K562 (cell line): ENCODE measurements around the gene FANCC. TPM values are rescaled to one million over a fixed set of nuclear protein-coding genes. Genes with fewer than 3 reads are reported as not detected.

Experiments used
- ATAC-seq: fragments of 200-7000 bp; cut with Tn5 transposase; 3 replicates; pipeline ENCODE4 v1.9.1; 2020; ENCODE audit warnings: moderate library complexity
- BruUV-seq: library from RNA; stranded (reverse); fragments of 400-500 nt; replicated peaks from 2 replicates; lab custom pipeline; 2021; lab: Mats Ljungman, UMichigan
- CTCF ChIA-PET: fragments of 300-600 bp; formaldehyde crosslinking; extraction: SDS; loops from one replicate; lab custom pipeline; 2021; ENCODE audit warnings: low intra/inter-chr PET ratio; lab: Yijun Ruan, JAX
- POLR2A ChIA-PET: fragments of 300-600, 350-650 bp; sonication (Branson Sonifier 250); formaldehyde crosslinking; extraction: SDS; loops from one replicate; lab custom pipeline; 2021; ENCODE audit warnings: antibody characterized with exemption, inconsistent platforms; lab: Yijun Ruan, JAX
- DNase-seq, 4 experiments: peaks; one replicate each; pipeline versions ENCODE4 v3.0.0 to v3.0.0-alpha.2; 2011 to 2018; ENCODE audit warnings: low spot score in 3 of 4, mixed read lengths in 3 of 4; ENCODE audit errors: extremely low read depth in 1 of 4
- FAIRE-seq: peaks from 2 replicates; lab custom pipeline; 2011; peaks lifted over from hg19 to GRCh38; lab: Jason Lieb, UNC
- H2AFZ ChIP-seq: 2 replicates; pipeline ENCODE4 v1.6.0; 2011; ENCODE audit warnings: low read depth, low read length, control low read depth, inconsistent platforms
- H3K27ac ChIP-seq: fragments of 200-600 bp; 3 replicates; pipeline ENCODE4 v1.8.0; 2011; ENCODE audit warnings: low read depth, mild to moderate bottlenecking, control low read depth, inconsistent platforms, low read length, moderate library complexity, mixed read lengths; ENCODE audit errors: extremely low read depth
- H3K27me3 ChIP-seq, 2 experiments: fragments of 300-600 bp in 1 of 2; 2 replicates in 1 of 2; 3 replicates in 1 of 2; pipeline versions ENCODE4 v1.6.0 to v1.8.0; 2011; ENCODE audit warnings: inconsistent platforms in 2 of 2, low read length in 2 of 2, mild to moderate bottlenecking in 1 of 2, mixed read lengths in 1 of 2, moderate library complexity in 1 of 2; ENCODE audit not compliant: control insufficient read depth in 2 of 2, insufficient read depth in 2 of 2
- H3K36me3 ChIP-seq: fragments of 300-600 bp; 3 replicates; pipeline ENCODE4 v1.8.0; 2011; ENCODE audit warnings: mild to moderate bottlenecking, low read length, inconsistent platforms; ENCODE audit not compliant: control insufficient read depth, insufficient read depth
- H3K4me1 ChIP-seq, 2 experiments: fragments of 200-600 bp in 1 of 2; replicated peaks in 1 of 2; 2 replicates in 1 of 2; 3 replicates in 1 of 2; pipeline versions ENCODE4 v1.5.1 to v1.8.0; 2011; ENCODE audit warnings: inconsistent platforms in 2 of 2, low read length in 2 of 2, mild to moderate bottlenecking in 1 of 2, mixed read lengths in 1 of 2, moderate library complexity in 1 of 2; ENCODE audit not compliant: control insufficient read depth in 2 of 2, insufficient read depth in 2 of 2
- H3K4me2 ChIP-seq: 2 replicates; pipeline ENCODE4 v1.6.1; 2011; ENCODE audit warnings: low read length, control low read depth, inconsistent platforms, mixed read lengths; ENCODE audit not compliant: insufficient read depth
- H3K4me3 ChIP-seq: fragments of 200-600 bp; sonication (generic), shearing (Covaris generic); 2 replicates; pipeline ENCODE4 v1.5.1; 2016; ENCODE audit warnings: control low read depth, inconsistent platforms
- H3K79me2 ChIP-seq: fragments of 200-600 bp; 3 replicates; pipeline ENCODE4 v1.8.0; 2011; ENCODE audit warnings: low read length, inconsistent platforms; ENCODE audit not compliant: control insufficient read depth, insufficient read depth
- H3K9ac ChIP-seq, 2 experiments: 2 replicates each; pipeline versions ENCODE4 v1.6.0 to v1.6.1; 2011; ENCODE audit warnings: low read depth in 2 of 2, low read length in 2 of 2, control low read depth in 1 of 2, inconsistent platforms in 1 of 2, mild to moderate bottlenecking in 1 of 2, mixed read lengths in 1 of 2; ENCODE audit not compliant: insufficient read depth in 1 of 2
- H3K9me1 ChIP-seq: one replicate; pipeline ENCODE4 v1.6.0; 2011; ENCODE audit warnings: inconsistent platforms, mild to moderate bottlenecking, low read length, moderate library complexity; ENCODE audit not compliant: control insufficient read depth, insufficient read depth
- H3K9me3 ChIP-seq: replicated peaks from 2 replicates; pipeline ENCODE4 v1.5.1; 2011; ENCODE audit warnings: low read depth, low read length, inconsistent platforms; ENCODE audit not compliant: control insufficient read depth, insufficient read depth
- H4K20me1 ChIP-seq: replicated peaks from 2 replicates; pipeline ENCODE4 v1.6.1; 2011; ENCODE audit warnings: low read length, inconsistent platforms, mixed read lengths; ENCODE audit not compliant: control insufficient read depth, insufficient read depth
- CAMTA2 ChIP-seq: fragments of 250-450 bp; sonication (Bioruptor Pico); conservative IDR thresholded peaks from 2 replicates; pipeline ENCODE4 v1.5.1; 2022
- FOXK1 ChIP-seq: sonication (generic); formaldehyde crosslinking; IDR thresholded peaks from 2 replicates; pipeline ENCODE4 v1.8.0; 2022; ENCODE audit warnings: missing genetic modification reagents, mild to moderate bottlenecking, borderline replicate concordance
- GATAD2B ChIP-seq: fragments of 450-650 bp; IDR thresholded peaks from 2 replicates; pipeline ENCODE4 v1.6.1; 2017; ENCODE audit warnings: mild to moderate bottlenecking, borderline replicate concordance
- HDAC1 ChIP-seq, 2 experiments: fragments of 450-650 bp; IDR thresholded peaks; 2 replicates each; pipeline ENCODE4 v1.6.1; 2016 to 2017; ENCODE audit warnings: inconsistent platforms in 1 of 2, mild to moderate bottlenecking in 1 of 2, moderate library complexity in 1 of 2
- MED1 ChIP-seq: sonication (generic); formaldehyde crosslinking; IDR thresholded peaks from 2 replicates; pipeline ENCODE4 v1.8.1; 2023; ENCODE audit warnings: missing genetic modification reagents, borderline replicate concordance
- NELFE ChIP-seq: IDR thresholded peaks from 2 replicates; pipeline ENCODE4 v1.6.1; 2011; ENCODE audit warnings: mild to moderate bottlenecking; ENCODE audit not compliant: insufficient read depth, insufficient read length
- NR2F6 ChIP-seq: fragments of 450-650 bp; formaldehyde crosslinking; IDR thresholded peaks from 2 replicates; pipeline ENCODE4 v1.4.0; 2020; ENCODE audit warnings: mild to moderate bottlenecking
- RAD21 ChIP-seq, 2 experiments: fragments of 250-450 bp in 1 of 2; fragments of 450-650 bp in 1 of 2; sonication (Bioruptor Pico) in 1 of 2; formaldehyde crosslinking in 1 of 2; IDR thresholded peaks in 1 of 2; conservative IDR thresholded peaks in 1 of 2; 2 replicates each; pipeline versions ENCODE4 v1.4.0 to v1.8.0; 2020 to 2022; ENCODE audit warnings: mild to moderate bottlenecking in 2 of 2, moderate library complexity in 1 of 2
- SIRT6 ChIP-seq: IDR thresholded peaks from one replicate; pipeline ENCODE4 v1.6.1; 2012; ENCODE audit warnings: low read depth, mild to moderate bottlenecking, control low read depth, inconsistent platforms, low read length, moderate library complexity
- TFAM ChIP-seq: fragments of 250-450 bp; sonication (Bioruptor Pico); conservative IDR thresholded peaks from 2 replicates; pipeline ENCODE4 v1.5.0; 2021; ENCODE audit warnings: mild to moderate bottlenecking, moderate library complexity
- ZBTB43 ChIP-seq: sonication (generic); formaldehyde crosslinking; IDR thresholded peaks from 2 replicates; pipeline ENCODE4 v1.8.0; 2023; ENCODE audit warnings: mild to moderate bottlenecking, missing genetic modification reagents
- ZMIZ1 ChIP-seq, 2 experiments: fragments of 150-350 bp in 1 of 2; IDR thresholded peaks; 2 replicates each; pipeline ENCODE4 v1.6.1; 2012 to 2016; ENCODE audit warnings: low read depth in 2 of 2, low read length in 2 of 2, mild to moderate bottlenecking in 1 of 2, moderate library complexity in 1 of 2
- ZNF12 ChIP-seq: sonication (generic); formaldehyde crosslinking; IDR thresholded peaks from 2 replicates; pipeline ENCODE4 v1.4.0; 2020; ENCODE audit warnings: mild to moderate bottlenecking, missing genetic modification reagents
- ZNF3 ChIP-seq: fragments of 250-450 bp; sonication (Bioruptor Pico); IDR thresholded peaks from 2 replicates; pipeline ENCODE4 v1.5.0; 2021; ENCODE audit warnings: mild to moderate bottlenecking, moderate library complexity
- ZZZ3 ChIP-seq: fragments of 450-650 bp; IDR thresholded peaks from 2 replicates; pipeline ENCODE4 v1.6.1; 2016; ENCODE audit warnings: antibody characterized with exemption, mild to moderate bottlenecking, moderate library complexity
- WGBS: fragments of 100-300 bp; shearing (Covaris generic); methylation state at CpG from one replicate; pipeline ENCODE4 v1.1.6; 2016; ENCODE audit warnings: low coverage, mixed read lengths; ENCODE audit not compliant: insufficient coverage; ENCODE audit errors: missing lambda C conversion rate; 5-methylcytosine and 5-hydroxymethylcytosine counted together
- in situ Hi-C: fragments of 300-500 bp; cut with MboI; formaldehyde crosslinking; loops from 4 replicates; pipeline ENCODE4 v1.15.0; 2018; ENCODE audit warnings: inconsistent platforms, mixed read lengths
- intact Hi-C: fragments of 100-400 bp; cut with micrococcal nuclease; formaldehyde crosslinking; loops from 2 replicates; pipeline ENCODE4 v1.14.2; 2022
- polyA plus RNA-seq, 8 experiments: library from polyadenylated mRNA; depleted of rRNA in 4 of 8; stranded (reverse) in 5 of 8; unstranded in 3 of 8; fragments of >200 nt; fragmentation: Nextera tagmentation in 2 of 8; fragmentation: Illumina TruSeq in 1 of 8; extraction: Ambion mirVana in 2 of 8; extraction: Trizol in 1 of 8; gene quantifications; 2 replicates each; pipeline versions ENCODE4 v1.2.1 to v1.2.3, GENCODE V29; 2011 to 2014; ENCODE audit warnings: inconsistent platforms in 1 of 8, missing spikeins in 1 of 8
- total RNA-seq, 7 experiments: library from RNA; depleted of rRNA in 6 of 7; stranded (reverse); fragments of >200 nt in 6 of 7; fragmentation: Illumina TruSeq in 2 of 7; extraction: Trizol in 2 of 7; gene quantifications; 2 replicates each; pipeline versions ENCODE4 v1.2.1 to v1.2.3, GENCODE V29; 2011 to 2021; ENCODE audit warnings: low replicate concordance in 1 of 7

Gene FANCC
- total and polyA plus RNA-seq, 9 of the 15 experiments (the other 6 are each of a cell fraction or from before 2014, with no cell fraction given), result 4.6 to 18.4 (median 14.2) TPM

GRCh38 chr9:95305770-95306492 lies 11.6 kb downstream of the FANCC start:
- Histone ChIP-seq H3K36me3 (no peaks in the 10 kb centered on the region), H4K20me1 (no peaks in the 10 kb centered on the region; the same call in 1 of the 2 replicates), H2AFZ (no peak overlapping the region), H3K27ac (no peak overlapping the region), H3K4me3 (no peak overlapping the region), H3K79me2 (peaks cover 12% of the 10 kb centered on the region; the same call in 1 of the 3 replicates), H3K4me2 (no peak overlapping the region), H3K4me1 (peaks cover 3 to 6% of the 10 kb centered on the region in 2 experiments; a peak in 3 of 5 replicates), H3K27me3 (no peaks in the 10 kb centered on the region), H3K9me1 (no peaks in the 10 kb centered on the region), H3K9me3 (no peaks in the 10 kb centered on the region), H3K9ac (no peak overlapping the region)
- DNase-seq (no peak), ATAC-seq (no peak), FAIRE-seq (no peak)
- WGBS, result 91% methylated on average over 3 of the region's 3 CpGs
- ChIA-PET POLR2A (no interaction called here), CTCF (no interaction called here)
- no TSS peak for BruUV-seq
- in situ Hi-C loops (no loop called here), intact Hi-C loops (no loop called here)
- TF ChIP-seq ZMIZ1 (IDR thresholded peaks at IDR 0.05; ENCODE audit: low read depth in 2 of 2, low read length in 2 of 2) (no peak), MED1 (no peak), ZZZ3 (no peak), HDAC1 (IDR thresholded peaks at IDR 0.05) (no peak), RAD21 (CRISPR knock-in tag; conservative IDR thresholded peaks at IDR 0.05 in 1 of 2, IDR thresholded peaks at IDR 0.05 in 1 of 2) (no peak), TFAM (no peak), GATAD2B (no peak), CAMTA2 (CRISPR knock-in tag) (no peak), FOXK1 (CRISPR knock-in tag) (no peak), ZBTB43 (CRISPR knock-in tag) (no peak), SIRT6 (no peak), NR2F6 (no peak), NELFE (no peak), ZNF12 (no peak), ZNF3 (CRISPR knock-in tag) (no peak)
